MV-4-11 (cell line): Measurements from ENCODE around the gene OSTN.
A peak's percentile ranks its signal among the peaks of the same experiment; 100 is the strongest.

ENCODE experiments used
- DNase-seq: peaks from one replicate; lab custom pipeline; 2025; lab: John Stamatoyannopoulos, UW

OSTN gene

DNA sequence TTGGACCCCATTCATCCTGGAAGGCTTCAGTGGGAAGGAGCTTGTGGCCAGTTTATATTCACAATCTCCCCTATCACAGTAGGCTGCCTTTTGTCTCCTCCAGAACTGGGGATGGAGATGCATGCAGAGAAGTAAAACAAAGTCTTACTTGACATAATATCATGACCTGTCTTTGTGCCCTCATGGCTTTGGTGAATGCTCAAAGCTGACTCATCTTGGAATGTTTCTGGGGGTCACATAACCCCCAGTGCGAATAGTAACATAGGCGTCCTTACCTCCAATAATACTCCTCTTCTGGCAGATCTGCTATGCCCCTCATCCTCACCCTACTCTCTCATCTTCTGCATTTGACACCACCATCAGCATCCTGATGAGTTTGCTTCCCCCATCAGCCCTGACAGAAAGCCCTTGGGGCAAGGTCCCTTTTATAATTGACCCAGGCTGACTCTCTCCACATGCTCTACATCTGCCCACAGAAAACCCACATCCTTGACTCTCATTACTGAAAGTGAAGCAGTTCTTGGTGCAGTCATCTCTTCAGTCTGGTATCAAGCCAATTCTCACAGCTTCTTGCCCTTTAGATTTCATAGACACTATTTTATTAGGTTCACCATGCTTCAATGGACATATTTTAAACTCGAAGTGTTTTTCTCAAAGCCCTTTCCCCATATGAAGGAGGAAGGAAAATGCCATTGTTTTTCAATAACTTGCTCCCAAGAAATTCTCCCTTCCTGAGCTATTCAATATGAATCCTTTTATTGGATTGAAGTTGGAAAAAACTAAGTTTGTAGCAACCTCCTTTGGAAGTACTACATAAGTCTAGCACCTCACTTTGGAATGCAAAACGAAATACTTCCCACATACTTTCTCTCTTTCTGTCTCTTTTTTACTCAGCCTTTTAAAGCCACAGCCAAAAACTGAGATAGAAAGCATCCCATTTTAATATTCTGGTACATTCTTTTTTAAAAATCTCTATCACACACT lies 36.6 kb downstream of the OSTN start:
- DNase-seq: no peak

DNA sequence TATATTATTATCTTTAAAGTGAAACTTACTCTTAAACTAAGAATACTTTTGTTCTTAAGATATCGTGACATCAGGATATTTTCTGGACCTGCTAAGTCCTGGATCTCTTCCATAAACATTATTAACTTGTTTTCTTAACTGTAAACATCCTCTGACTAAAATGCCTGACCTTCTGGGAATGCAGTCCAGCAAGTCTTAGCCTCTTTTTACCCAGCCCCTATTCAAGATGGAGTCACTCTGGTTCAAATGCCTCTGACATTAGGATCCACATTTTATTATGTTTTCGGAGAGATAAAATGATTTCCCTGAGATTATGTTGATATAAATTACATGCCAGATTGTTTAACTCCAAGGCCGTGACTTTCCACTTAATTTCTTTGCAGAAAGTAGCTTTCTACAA lies 37.6 kb downstream of the OSTN start:
- DNase-seq: no peak

DNA sequence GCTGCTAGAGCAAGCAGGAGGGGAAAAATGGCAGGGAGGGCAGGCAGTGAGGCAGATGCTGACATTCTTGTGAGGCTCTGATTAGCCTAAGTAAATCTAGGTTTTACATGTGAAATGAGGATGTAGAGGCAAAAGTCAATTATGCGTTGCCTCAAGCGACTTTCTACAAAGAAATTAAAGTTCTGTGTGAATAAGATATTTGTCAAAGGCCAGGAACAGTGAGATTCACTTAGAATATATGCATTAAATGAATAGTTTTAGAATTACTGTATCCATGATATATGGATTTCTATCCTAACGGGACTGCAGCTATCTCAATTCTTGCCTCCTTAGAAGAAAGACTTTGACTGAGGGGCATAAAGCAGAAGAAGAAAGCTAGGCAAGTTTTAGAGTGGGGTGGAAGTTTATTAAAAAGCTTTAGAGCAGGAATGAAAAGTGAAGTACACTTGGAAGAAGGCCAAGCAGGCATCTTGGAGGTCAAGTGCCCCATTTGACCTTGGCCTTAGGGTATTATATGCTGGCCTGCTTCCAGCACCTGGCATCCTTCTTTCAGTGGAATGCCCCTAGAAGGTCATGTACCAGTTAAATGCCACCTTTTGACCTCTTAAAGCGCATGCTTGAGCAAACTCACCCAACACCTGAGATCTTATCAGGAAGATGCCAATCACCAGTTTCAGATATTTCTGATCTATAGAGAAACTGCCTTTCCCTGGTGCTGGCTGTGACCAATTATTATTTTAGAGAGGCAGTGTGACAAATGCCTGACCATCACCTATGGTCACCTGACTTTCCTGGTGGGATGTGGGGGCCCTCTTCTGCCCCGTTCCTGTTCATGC lies 38.2 kb downstream of the OSTN start:
- DNase-seq: no peak

DNA sequence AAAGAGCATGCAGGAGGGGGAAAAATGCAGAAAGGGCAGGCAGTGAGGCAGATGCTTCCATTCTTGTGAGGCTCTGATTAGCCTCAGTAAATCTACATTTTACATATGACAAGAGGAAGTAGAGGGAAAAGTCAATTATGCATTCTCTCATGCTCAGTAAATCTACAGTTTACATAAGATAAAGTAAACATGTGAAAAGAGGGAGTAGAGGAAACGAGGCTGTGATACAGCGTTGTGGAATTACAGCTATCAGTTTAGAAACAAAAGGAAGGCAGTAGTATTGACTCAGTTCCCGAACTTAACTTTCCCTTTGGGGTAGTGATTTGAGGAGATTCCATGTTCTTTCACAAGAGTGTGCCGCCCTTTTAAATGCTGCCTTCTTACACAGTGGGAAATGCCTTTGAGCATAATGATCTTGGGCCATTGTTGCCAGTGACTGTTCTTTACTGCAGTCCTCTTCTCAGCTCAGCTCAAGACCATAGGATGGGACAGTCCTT lies 39.3 kb downstream of the OSTN start:
- DNase-seq: no peak

DNA sequence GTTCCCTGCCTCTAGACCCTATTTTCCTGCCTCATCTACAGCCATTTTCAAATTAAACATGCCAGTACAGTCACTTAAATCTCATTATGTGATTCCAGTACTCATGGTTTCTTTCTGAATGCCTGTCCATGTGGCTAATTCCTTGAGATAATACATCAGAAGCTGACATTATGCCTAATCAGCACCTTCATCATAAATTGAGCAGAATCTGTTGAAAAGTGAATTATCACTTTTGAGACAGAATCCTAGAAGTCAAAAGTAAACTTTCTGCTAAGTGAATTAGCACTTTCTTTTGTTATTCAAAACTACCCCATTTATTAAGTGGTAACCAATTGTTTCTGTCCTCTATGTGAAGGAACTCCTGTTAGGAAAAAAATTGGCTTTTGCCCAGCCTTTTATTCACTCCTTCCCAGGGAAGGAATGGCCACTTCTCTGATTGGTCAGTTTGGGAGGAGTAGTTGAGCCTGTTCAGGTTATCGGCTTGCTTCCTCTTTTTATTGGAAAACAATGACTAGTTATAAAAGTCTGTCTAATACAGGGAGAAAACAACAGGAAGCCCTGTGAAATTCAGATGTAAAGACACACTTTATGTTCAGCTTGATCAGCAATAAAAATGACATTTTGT lies 40.5 kb downstream of the OSTN start:
- DNase-seq: no peak

DNA sequence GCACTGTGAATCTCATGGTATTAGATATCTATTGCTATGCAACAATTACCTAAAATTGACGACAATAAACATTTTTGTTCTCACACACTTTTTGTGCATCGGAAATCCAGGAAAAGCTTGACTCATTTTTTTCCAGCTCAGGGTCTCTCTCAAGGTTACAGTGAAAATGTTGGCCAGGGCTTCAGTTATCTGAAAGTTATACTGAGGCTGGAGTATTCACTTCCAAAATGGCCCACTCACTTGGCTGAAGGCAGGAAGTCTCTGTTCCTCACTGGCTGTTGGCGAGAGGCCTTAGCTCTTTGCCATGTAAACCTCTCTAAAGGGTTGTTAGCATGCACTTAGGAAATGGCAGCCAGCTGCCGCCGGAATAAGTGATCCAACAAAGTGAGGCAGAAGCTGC lies 41.4 kb downstream of the OSTN start:
- no peak for DNase-seq

DNA sequence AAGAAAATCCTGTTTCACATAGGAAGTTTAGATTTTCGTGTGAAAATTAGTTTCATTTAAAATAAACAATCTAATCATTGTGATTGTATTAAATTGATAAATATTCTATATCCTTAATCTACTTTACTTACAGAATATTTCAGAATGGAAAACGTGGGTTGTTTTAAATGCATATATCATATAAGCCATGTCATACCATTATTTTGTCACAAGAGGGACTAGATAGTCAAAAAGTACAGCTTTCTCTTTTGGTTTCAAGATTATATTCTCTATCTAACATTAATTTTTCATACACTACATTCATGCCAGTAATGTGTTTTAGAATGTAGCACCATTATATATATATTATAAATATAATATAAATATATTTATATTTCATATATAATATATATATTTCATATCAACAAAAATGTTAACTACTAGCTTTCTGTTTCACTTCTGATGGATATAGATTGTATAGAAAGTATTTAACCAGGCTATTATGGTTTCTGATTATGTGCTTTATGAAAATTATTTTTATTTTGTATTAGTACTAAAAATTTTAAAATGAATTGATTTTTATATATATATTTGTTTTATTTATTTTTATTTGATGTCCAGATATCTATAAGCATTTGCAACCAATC lies 45.3 kb downstream of the OSTN start:
- DNase-seq: peak; percentile 18

DNA sequence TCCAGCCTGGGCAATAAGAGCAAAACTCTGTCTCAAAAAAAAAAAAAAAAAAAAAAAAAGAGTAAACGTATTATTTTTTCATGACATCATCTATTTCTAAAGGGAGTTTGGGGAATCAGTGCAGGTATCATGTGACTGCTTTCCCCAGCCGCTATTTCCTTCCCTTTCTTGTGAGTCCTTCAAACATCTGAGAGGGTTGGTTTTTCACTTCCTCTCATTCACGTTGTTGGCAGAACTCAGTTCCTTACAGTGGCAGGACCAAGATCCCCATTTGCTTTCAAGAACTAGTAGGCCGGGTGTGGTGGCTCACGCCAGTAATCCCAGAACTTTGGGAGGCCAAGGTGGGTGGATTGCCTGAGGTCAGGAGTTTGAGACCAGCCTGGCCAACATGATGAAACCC lies 47.0 kb downstream of the OSTN start:
- DNase-seq: peak; percentile 100

DNA sequence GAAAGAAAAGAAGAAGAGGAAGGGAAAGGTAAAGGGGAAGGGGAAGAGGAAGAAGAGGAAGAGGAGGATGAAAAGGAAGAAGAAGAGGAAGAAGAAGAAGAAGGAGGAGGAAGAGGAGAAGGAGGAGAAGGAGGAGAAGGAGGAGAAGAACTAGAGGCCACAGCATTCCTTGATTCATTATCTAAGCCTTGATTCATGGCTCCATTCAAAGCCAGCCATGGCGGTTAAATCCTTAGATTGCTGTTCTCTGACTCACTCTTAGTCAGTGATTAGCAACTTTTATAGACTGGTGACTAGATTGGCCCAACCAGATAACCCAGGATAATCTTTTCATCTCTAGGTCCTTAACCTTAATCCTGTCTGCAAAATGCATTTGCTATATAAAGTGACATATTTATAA lies 47.6 kb downstream of the OSTN start:
- DNase-seq: no peak

DNA sequence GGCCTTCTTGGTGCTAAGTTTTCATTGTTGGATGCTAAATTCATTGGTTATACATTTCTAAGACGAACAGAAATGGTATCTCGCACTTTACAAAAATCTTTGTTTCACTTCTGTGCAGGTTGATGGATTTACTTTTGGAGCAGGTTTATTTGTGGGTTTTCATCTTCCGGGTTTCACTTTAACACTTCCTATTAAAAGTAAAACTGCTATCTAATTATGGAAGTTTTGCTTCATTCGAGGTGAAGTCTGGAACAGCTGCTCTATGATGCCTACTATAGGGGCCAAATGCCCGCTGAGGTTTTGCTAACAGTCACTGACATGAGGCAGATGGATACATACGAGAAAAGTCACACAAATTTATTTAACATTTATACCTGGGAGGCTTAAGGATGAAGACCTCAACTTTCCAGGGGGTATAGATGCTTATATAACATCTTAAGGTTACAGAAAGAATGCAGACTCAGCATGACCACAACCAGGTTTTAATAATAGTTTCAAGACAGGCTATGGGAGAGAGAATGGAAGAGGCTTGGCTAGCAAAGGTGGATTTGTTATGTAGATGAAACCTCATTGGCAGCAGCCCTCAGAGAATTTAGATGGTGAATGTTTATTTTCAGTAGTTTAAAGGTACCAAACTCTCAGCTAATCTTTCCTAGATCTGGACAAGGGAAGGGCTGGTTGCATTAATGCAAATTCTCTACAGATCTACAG lies 54.2 kb downstream of the OSTN start:
- DNase-seq: no peak

DNA sequence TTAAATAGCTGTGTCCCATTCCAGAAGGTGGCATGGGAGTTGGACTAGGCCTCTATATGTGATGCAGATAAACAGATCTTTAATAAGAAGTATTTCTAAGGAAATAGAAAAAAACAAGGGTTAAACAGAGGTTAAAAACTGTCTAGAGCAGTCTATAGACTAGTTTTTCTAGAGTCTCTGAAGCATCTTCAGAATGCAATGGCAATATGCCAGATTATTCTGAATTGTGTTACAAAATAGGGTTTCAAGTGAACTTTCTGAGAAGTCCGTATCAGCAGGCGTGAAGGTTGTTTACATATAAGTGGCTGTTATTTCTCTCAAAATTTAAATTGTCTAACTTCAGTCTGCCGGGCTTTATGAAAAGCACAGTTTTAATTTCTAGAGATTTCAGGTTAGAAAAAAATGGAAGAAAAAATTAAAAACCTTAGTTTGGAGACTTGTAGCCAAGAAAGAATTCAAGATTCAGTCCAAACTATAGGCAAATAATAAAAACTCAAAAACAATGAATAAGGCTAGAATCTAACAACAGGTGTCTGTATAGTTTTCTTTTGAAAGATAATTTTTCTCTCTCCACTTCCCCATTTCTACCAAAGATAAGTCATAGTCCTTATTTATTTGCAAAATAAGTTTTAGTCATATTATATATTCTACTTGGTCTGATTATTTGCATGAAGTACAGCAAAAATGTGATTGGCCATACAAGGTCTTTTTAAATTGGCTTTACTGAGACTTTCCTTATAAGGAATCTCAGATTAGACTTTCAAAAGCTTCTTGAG lies 55.2 kb downstream of the OSTN start:
- no peak for DNase-seq

DNA sequence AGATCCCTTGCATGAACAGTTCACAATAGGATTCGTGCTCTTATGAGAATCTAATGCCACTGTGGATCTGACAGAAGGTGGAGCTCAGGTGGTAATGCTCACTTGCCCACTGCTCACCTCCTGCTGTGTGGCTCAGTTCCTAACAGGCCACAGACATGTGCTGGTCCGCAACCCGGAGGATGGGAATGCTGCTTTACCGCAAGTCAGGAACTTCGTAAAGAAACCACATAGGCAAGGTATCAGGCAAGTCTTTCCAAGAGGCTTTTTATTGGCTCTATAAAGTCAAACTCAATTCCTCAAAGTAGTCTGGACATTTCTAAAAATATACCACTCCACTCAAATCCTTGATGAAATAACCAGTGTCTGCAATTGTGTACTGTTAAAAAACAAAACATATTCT lies 56.1 kb downstream of the OSTN start:
- DNase-seq: no peak

DNA sequence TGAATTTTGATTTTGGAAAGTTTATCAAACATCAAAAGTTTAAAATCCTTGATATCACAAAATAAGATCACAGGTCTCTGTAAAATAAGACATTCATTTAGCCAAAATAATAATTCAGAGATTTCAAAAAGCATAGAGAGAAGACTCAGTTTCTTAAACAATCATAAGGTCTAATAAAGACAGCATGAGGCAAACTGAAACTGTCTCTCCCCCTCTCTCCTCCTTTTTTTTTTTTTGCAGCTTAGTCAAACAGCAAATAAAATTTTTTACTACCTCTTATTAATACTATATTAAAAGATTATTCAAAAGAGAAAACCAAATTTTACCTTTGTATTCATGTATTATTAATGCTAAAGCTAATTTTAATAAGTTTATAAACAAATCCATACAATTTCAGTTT lies 57.4 kb downstream of the OSTN start:
- DNase-seq: no peak

DNA sequence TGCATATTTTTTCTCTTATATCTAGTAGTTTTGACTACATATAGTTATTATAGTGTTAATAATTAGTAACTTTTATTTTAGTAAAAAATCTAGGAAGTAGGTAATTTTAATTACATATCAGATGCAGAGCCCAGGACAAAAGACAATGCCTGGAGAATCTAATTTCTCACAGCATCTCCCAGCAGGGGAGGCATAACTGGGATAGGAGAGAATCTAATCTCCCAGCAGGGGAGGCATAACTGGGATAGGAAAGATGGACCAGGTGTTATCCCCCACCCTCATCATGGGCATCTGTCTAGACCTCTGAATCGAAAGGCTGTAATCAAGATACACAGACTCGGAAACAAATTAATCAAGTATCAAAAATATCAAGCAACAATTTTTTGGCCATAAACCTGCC lies 58.2 kb downstream of the OSTN start:
- no peak for DNase-seq

DNA sequence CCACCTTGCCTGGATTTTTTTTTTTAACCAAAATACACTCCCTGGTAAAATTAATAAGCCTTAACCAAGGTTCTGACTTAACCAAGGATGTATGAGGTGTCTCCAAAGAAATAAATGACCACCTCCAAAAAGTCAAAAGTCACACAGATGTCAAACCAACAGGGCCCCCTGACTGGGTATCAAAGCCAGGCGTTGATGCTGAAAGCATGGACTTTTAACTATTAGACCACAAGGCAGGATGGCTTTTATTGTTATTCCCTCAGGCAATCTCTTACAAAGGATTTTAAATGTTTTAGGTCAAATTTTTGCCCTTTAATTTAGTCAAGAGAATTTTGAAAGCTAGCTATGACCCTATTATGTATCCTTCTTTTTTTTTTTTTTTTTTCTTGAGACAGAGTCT lies 60.4 kb downstream of the OSTN start:
- DNase-seq: no peak

DNA sequence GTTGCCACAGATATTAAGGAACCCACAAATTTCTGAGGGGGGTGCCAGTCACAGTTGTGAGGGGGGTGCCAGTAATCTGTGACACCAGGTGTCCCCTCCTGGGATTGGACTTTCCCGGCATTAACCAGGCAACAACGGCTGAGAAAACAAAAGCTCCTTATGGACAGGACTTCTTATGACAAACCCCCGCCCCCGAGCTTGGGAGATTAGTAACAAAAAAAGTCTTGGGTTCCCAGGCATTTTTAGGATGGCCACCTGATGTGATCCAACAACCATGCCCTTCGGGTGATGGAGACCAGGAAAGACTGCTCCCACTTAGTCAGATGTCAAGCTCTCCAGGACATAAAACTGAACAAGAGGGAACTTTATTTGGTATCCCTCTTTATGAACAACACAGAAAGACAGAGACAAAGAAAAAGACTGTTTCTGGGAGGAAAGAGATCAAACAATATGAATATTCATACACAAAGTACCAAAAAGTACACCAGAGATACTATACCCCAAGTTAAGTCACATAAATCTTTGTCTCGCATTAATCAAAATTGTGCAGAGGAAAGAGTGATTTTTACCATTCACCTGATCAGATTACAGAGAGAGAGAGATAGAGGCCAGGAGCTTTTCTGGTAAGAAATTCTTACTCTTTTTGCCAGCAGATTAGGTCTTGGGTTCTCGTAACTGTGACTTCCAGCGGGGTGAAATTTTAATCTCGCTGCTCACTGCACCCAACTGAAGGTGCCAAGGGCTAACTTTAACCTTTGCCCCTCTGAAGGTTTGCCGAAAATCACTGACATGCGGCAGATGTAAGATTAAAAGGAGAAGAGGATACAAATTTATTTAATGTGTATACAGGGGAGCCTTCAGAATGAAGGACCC lies 61.6 kb downstream of the OSTN start:
- DNase-seq: no peak

DNA sequence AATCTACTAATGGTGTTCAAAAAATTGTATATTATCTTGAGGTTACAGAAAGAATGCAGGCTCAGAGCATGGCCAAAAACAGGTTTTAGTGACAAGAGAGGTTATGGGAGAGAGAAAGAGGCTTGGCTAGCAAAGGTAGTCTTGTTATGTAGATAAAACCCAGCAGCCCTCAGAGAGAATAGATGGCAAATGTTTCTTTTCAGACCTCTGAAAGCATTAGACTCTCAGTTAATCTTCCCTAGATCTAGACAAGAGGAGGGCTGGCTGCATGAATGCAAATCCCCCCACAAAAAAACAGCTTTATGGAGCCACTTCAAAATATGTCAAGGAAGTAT lies 62.2 kb downstream of the OSTN start:
- DNase-seq: no peak

DNA sequence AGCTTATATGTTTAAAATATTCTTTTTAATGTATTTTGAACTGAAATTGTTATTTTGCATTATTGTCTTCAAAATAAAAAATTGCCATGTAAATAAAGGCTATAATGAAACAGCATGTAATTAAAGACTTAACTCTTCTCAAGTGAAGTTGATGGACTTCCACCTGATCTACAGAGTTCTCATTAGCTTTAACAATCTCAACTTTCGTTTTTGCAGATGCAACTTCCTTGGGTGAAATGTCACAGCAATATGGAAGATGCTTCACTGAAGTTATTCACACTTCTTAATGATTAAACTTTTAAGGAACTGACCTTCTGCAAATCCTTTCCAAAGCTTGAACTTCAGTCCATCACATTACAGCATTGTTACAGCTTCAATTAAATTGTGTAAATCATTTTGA lies 63.6 kb downstream of the OSTN start:
- peak; percentile 15 for DNase-seq

DNA sequence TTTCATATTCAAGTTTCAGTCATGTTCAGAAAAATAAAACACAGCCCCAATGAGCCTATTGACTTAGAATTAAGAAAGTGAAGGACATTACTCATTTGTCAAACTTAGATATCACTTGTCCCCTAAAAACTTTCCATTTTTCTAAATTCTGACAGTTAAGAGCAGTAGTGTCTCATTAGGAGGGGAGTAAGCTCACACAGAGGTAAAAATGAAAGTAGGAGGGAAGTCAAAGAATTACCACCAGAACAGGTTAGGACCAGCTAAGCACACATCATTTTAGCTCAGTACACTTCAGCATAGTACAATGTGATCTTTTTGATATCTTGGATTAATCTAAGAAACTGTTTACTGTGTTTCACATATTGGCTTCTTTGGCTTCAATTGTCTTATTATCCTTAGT lies 64.3 kb downstream of the OSTN start:
- DNase-seq: no peak

DNA sequence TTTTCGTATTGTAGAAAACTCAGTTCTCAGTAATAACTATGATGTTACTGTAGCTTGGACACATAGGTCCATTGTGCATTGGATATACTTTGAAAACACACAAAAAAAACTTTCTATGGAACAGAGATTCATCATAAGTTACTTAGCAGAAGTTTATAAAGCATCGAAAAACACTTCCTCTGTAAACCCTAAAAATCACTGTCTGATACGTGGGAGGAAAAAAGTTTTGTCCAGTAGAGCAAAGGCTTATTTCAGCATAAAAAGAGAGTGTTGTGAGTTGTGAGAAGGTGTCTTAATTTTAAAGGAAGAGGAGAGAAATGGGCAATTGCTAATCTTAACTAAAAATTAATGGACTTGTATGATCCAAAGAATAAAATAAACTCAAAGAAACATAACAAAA lies 64.8 kb downstream of the OSTN start:
- DNase-seq: no peak
